ENCODE measurements around the gene ASGR2. TPM values are rescaled to one million over a fixed set of nuclear protein-coding genes. Genes with fewer than 3 reads are reported as not detected.
A peak's percentile ranks its signal among the peaks of the same experiment; 100 is the strongest.
"Not testable (repeated sequence)": the region's sequence is repeated elsewhere in the genome, so short reads cannot be mapped to it uniquely, and the experiment has no call there.

ASGR2 gene
- total RNA-seq (1 to 10 TPM in 2 of 5 donors, not detected in 3; 1.4 to 2.2 TPM), polyA plus RNA-seq (under 1 TPM in 1 of 3 donors, not detected in 2; 0.73 TPM)
- long read RNA-seq, donor 1, result 0 reads
- long read RNA-seq, donor 2, result 0 reads
- long read RNA-seq, donor 3, result 0 reads
- long read RNA-seq, donor 4, result 0 reads
- long read RNA-seq, donor 5, result 0 reads
- long read RNA-seq, donor 6, result 0 reads
- long read RNA-seq, donor 7, result 0 reads
- long read RNA-seq, donor 8, result 0 reads
- long read RNA-seq, donor 9, result 0 reads
- long read RNA-seq, donor 10, result 0 reads

GRCh38 chr17:7114241-7114874 is at the start of gene ASGR2:
TSS of gene ASGR2 (minus strand) at chr17:7114822. CDS start at chr17:7114240, 582 bp downstream.
- Histone ChIP-seq H3K4me3 (no peak within 1 kb of the TSS), H3K4me1 (peaks cover 0 to 7% (median 2%) of the 10 kb centered on the region in 4 donors), H3K27me3 (peaks cover 0 to 45% (median 0%) of the 10 kb centered on the region in 3 donors), H3K36me3 (no peaks in the 10 kb centered on the region), H3K9me3 (peaks cover 0 to 6% (median 5%) of the 10 kb centered on the region in 4 donors), H3K27ac (peak within 1 kb of the TSS in 1 of 5 donors; percentile 53)
- intact Hi-C loops (cut with DNase I; ENCODE audit: low total_unique reads), result no loop called here
- WGBS, 5 donors, result 67 to 84% (median 75%) methylated on average over 7 to 14 of the region's 14 CpGs
- TF ChIP-seq CTCF (IDR thresholded peaks at IDR 0.05), result no peak
- TF ChIP-seq POLR2AphosphoS5 (IDR thresholded peaks at IDR 0.05), result no peak
- TF ChIP-seq POLR2A (IDR thresholded peaks at IDR 0.05), result no peak
- no peak for TF ChIP-seq EP300 (IDR thresholded peaks at IDR 0.05)
- DNase-seq, result no peak

- intact Hi-C loops (cut with DNase I; ENCODE audit: low total_unique reads); DNase-seq; H3K4me1 ChIP-seq; H3K27ac ChIP-seq; H3K4me3 ChIP-seq; H3K9me3 ChIP-seq; H3K36me3 ChIP-seq: not testable (repeated sequence)
- H3K27me3 ChIP-seq, result peaks cover 0 to 59% (median 0%) of the 10 kb centered on the region in 3 donors
- 43 to 63% (median 52%) methylated on average over 10 of the region's 10 CpGs for WGBS, 5 donors
Observed at GRCh38 chr17:7159571-7159970, 44.9 kb upstream of the ASGR2 start.

GRCh38 chr17:7158424-7158823 is 43.8 kb upstream of the ASGR2 start:
- H3K27me3 ChIP-seq, result peaks cover 0 to 62% (median 0%) of the 10 kb centered on the region in 3 donors
- H3K36me3 ChIP-seq; H3K4me3 ChIP-seq; DNase-seq; intact Hi-C loops (cut with DNase I; ENCODE audit: low total_unique reads); H3K9me3 ChIP-seq; H3K27ac ChIP-seq; H3K4me1 ChIP-seq: not testable (repeated sequence)
- 73 to 90% (median 84%) methylated on average over 10 of the region's 10 CpGs for whole genome bisulfite sequencing, 5 donors

GRCh38 chr17:7156342-7156940 is 41.8 kb upstream of the ASGR2 start:
- no peak overlapping the region for H3K4me3 ChIP-seq
- H3K9me3 ChIP-seq, result no peaks in the 10 kb centered on the region
- no peaks in the 10 kb centered on the region for H3K4me1 ChIP-seq
- TF ChIP-seq POLR2A (IDR thresholded peaks at IDR 0.05) (no peak), EP300 (IDR thresholded peaks at IDR 0.05) (no peak), POLR2AphosphoS5 (IDR thresholded peaks at IDR 0.05) (no peak)
- no peak overlapping the region for H3K27ac ChIP-seq
- 50 to 67% (median 62%) methylated on average over 10 of the region's 10 CpGs for WGBS, 5 donors
- H3K36me3 ChIP-seq, result no peaks in the 10 kb centered on the region
- intact Hi-C loops (cut with DNase I; ENCODE audit: low total_unique reads), result no loop called here
- H3K27me3 ChIP-seq, result peaks cover 0 to 57% (median 0%) of the 10 kb centered on the region in 3 donors
- no peak for DNase-seq

GRCh38 chr17:7147772-7148171 is 33.1 kb upstream of the ASGR2 start:
- Histone ChIP-seq H3K27me3 (no peaks in the 10 kb centered on the region), H3K4me1 (no peaks in the 10 kb centered on the region), H3K9me3 (no peaks in the 10 kb centered on the region), H3K36me3 (no peaks in the 10 kb centered on the region), H3K4me3 (no peak overlapping the region), H3K27ac (no peak overlapping the region)
- DNase-seq, result no peak
- intact Hi-C loops (cut with DNase I; ENCODE audit: low total_unique reads), result no loop called here
- TF ChIP-seq POLR2AphosphoS5 (IDR thresholded peaks at IDR 0.05), result no peak
- WGBS, 5 donors, result 55 to 70% (median 61%) methylated on average over 3 of the region's 3 CpGs

GRCh38 chr17:7146115-7146514 is 31.5 kb upstream of the ASGR2 start:
- H3K36me3 ChIP-seq, result no peaks in the 10 kb centered on the region
- no peak for DNase-seq
- H3K9me3 ChIP-seq, result no peaks in the 10 kb centered on the region
- intact Hi-C loops (cut with DNase I; ENCODE audit: low total_unique reads), result no loop called here
- H3K27ac ChIP-seq, result no peak overlapping the region
- H3K27me3 ChIP-seq, result peaks cover 0 to 14% (median 0%) of the 10 kb centered on the region in 3 donors
- TF ChIP-seq POLR2AphosphoS5 (IDR thresholded peaks at IDR 0.05) (no peak), EP300 (IDR thresholded peaks at IDR 0.05) (no peak), CTCF (IDR thresholded peaks at IDR 0.05) (no peak), POLR2A (IDR thresholded peaks at IDR 0.05) (no peak)
- no peak overlapping the region for H3K4me3 ChIP-seq
- 48 to 76% (median 58%) methylated on average over 6 of the region's 6 CpGs for WGBS, 5 donors
- H3K4me1 ChIP-seq, result peaks cover 0 to 7% (median 0%) of the 10 kb centered on the region in 4 donors

All from stomach (tissue), 19 donors.